Omental fat pad (tissue), 4 donors: Measurements from ENCODE around the gene ZBTB7B. TPM values are rescaled to one million over a fixed set of nuclear protein-coding genes. Genes with fewer than 3 reads are reported as not detected.

ENCODE experiments used
- ATAC-seq: fragments of 150-250 bp; one replicate; pipeline ENCODE4 v1.9.1; 2016; ENCODE audit warnings: mild to moderate bottlenecking, moderate library complexity; ENCODE audit not compliant: low FRiP score
- DNase-seq: peaks from one replicate; pipeline ENCODE4 v3.0.0-alpha.2; 2019; ENCODE audit warnings: low spot score
- small RNA-seq: library from RNA; depleted of rRNA; stranded (forward); fragments of <200 nt; gene quantifications from one replicate; pipeline ENCODE3, GENCODE V24; 2016
- total RNA-seq, 4 donors: library from RNA; depleted of rRNA; stranded (reverse); fragments of >200 nt; gene quantifications; one replicate each; pipeline ENCODE4 v1.1.0, GENCODE V29; 2016
- TF ChIP-seq, protein P1 (sequence below), 3 donors: fragments of 450-650 bp; IDR thresholded peaks; one replicate each; pipeline ENCODE4 v1.5.1; 2016 to 2017; ENCODE audit warnings: antibody characterized with exemption in 3 of 3, mild to moderate bottlenecking in 3 of 3, moderate library complexity in 2 of 3

ZBTB7B gene
- total RNA-seq, 4 donors from 2014 or later: 38.6 to 66.4 (median 49.2) TPM

DNA sequence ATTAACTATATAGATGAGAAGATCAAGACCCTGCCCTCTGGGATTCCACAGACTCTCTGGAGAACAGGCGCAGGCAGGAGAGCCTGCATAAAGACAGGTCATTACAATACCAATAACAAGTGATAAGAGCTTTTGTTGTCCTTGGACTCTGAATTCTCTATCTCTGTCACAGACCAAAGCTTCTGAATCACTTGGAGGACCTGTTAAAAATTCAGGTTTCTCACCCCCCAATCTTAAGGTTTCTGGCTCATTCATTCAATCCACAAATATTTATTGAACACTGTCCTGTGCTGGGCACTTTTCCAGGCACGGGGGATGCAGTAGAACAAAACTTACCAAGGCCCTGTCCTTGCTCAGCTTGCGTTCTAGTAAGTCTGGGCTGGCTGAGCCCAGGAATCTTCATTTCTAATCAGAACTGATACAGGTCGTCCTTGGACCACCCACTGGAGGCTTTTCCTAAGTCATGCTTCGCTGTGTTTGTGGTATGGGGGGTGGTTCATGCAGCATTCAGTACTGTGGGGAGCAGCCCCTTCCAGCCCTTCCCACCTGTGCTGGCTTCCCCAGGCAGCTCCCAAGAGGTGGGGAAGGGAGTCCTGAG is 62.3 kb downstream of the ZBTB7B start:
- no peak for DNase-seq
- ATAC-seq: no peak
- TF ChIP-seq, protein P1, sequence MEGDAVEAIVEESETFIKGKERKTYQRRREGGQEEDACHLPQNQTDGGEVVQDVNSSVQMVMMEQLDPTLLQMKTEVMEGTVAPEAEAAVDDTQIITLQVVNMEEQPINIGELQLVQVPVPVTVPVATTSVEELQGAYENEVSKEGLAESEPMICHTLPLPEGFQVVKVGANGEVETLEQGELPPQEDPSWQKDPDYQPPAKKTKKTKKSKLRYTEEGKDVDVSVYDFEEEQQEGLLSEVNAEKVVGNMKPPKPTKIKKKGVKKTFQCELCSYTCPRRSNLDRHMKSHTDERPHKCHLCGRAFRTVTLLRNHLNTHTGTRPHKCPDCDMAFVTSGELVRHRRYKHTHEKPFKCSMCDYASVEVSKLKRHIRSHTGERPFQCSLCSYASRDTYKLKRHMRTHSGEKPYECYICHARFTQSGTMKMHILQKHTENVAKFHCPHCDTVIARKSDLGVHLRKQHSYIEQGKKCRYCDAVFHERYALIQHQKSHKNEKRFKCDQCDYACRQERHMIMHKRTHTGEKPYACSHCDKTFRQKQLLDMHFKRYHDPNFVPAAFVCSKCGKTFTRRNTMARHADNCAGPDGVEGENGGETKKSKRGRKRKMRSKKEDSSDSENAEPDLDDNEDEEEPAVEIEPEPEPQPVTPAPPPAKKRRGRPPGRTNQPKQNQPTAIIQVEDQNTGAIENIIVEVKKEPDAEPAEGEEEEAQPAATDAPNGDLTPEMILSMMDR (IDR thresholded peaks at IDR 0.05): no peak

DNA sequence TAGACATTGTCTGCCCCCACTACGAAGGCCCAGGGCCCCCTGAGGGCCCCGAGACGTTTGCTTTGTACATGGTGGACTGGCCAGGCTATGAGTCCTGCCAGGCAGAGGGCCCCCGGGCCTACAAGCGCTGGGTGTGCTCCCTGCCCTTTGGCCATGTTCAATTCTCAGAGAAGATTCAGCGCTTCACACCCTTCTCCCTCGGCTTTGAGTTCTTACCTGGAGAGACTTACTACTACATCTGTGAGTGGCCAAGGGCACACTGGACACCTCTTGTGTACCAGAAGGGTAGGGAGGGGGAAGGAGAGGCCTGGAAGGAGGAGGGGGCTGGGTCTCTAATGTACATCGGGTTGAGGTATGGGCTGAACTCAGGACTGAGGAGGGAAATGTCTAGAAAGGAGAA is 64.2 kb downstream of the ZBTB7B start:
- no peak for ATAC-seq
- TF ChIP-seq, protein P1 (IDR thresholded peaks at IDR 0.05): no peak
- no peak for DNase-seq

Small RNAs within 50 kb of the gene (small RNA-seq; reads per million reads assigned to genes)
- gene MIR4258: not detected

Other genes with a start within 250 kb of the ZBTB7B start
- 1 to 10 TPM in 2 of 4 donors, under 1 TPM in 2; 0.24 to 2.4 (median 0.95) TPM for gene KCNN3, start 132.5 kb upstream of the ZBTB7B start, total RNA-seq
- 10 to 100 TPM in 2 of 4 donors, 1 to 10 TPM in 2; 7.4 to 16.2 (median 12.1) TPM for gene PMVK, start 66.1 kb upstream of the ZBTB7B start, total RNA-seq
- 10 to 100 TPM; 65.0 to 93.7 (median 82.0) TPM for gene PBXIP1, start 46.7 kb upstream of the ZBTB7B start, total RNA-seq
- 10 to 100 TPM; 10.2 to 21.2 (median 15.9) TPM for gene PYGO2, start 41.0 kb upstream of the ZBTB7B start, total RNA-seq
- gene SHC1, start 32.1 kb upstream of the ZBTB7B start, total RNA-seq: 100 to 1,000 TPM; 152 to 265 (median 171) TPM
- gene CKS1B, start 28.1 kb upstream of the ZBTB7B start, total RNA-seq: 10 to 100 TPM; 34.0 to 72.8 (median 43.2) TPM
- 10 to 100 TPM; 26.8 to 43.8 (median 30.9) TPM for gene FLAD1, start 19.5 kb upstream of the ZBTB7B start, total RNA-seq
- not detected for gene LENEP, start 9.2 kb upstream of the ZBTB7B start, total RNA-seq
- gene DCST2, start 31.0 kb downstream of the ZBTB7B start, total RNA-seq: under 1 TPM in 3 of 4 donors, not detected in 1; 0.36 to 0.79 (median 0.38) TPM
- gene DCST1, start 31.0 kb downstream of the ZBTB7B start, total RNA-seq: not detected
- gene ADAM15, start 48.5 kb downstream of the ZBTB7B start, total RNA-seq: 100 to 1,000 TPM; 116 to 262 (median 157) TPM
- gene EFNA4, start 60.9 kb downstream of the ZBTB7B start, total RNA-seq: 1 to 10 TPM; 1.7 to 5.0 (median 4.4) TPM
- 1 to 10 TPM in 2 of 4 donors, under 1 TPM in 1, not detected in 1; 0.84 to 1.8 (median 1.6) TPM for gene EFNA3, start 76.0 kb downstream of the ZBTB7B start, total RNA-seq
- gene EFNA1, start 125.1 kb downstream of the ZBTB7B start, total RNA-seq: 10 to 100 TPM; 29.2 to 61.7 (median 56.7) TPM
- gene SLC50A1, start 133.1 kb downstream of the ZBTB7B start, total RNA-seq: 10 to 100 TPM; 26.8 to 40.6 (median 27.5) TPM
- 10 to 100 TPM; 32.5 to 70.8 (median 58.5) TPM for gene DPM3, start 137.7 kb downstream of the ZBTB7B start, total RNA-seq
- gene KRTCAP2, start 170.5 kb downstream of the ZBTB7B start, total RNA-seq: 100 to 1,000 TPM in 2 of 4 donors, 10 to 100 TPM in 2; 77.9 to 171 (median 99.7) TPM
- gene TRIM46, start 171.0 kb downstream of the ZBTB7B start, total RNA-seq: 1 to 10 TPM in 3 of 4 donors, under 1 TPM in 1; 0.36 to 1.4 (median 1.1) TPM
- 10 to 100 TPM; 11.3 to 32.2 (median 25.0) TPM for gene THBS3, start 205.1 kb downstream of the ZBTB7B start, total RNA-seq
- gene MTX1, start 205.9 kb downstream of the ZBTB7B start, total RNA-seq: 10 to 100 TPM; 38.3 to 52.0 (median 40.8) TPM